ENCODE measurements around the gene ZNF385A. TPM values are rescaled to one million over a fixed set of nuclear protein-coding genes. Genes with fewer than 3 reads are reported as not detected.

ZNF385A gene
- polyA plus RNA-seq, 10 donors: 12.3 to 36.0 (median 17.2) TPM

DNA sequence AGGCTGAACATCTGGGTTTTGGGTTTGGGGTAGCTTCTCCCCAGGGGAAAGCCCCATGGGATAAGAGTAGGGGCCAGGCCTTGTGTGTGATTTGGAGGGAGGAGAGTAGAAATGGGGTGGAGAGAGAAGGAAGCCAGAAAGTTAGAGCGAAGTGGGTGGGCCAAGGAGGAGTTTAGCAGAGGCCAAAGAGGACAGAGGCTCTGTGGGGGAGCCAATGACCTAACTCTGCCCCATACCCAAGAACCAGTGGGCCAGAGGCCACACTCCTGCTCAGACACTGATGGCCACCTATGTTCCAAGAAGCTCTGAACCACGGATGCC is 9.3 kb downstream of the ZNF385A start:
- peak in 1 of 3 donors; percentile 72 for DNase-seq

DNA sequence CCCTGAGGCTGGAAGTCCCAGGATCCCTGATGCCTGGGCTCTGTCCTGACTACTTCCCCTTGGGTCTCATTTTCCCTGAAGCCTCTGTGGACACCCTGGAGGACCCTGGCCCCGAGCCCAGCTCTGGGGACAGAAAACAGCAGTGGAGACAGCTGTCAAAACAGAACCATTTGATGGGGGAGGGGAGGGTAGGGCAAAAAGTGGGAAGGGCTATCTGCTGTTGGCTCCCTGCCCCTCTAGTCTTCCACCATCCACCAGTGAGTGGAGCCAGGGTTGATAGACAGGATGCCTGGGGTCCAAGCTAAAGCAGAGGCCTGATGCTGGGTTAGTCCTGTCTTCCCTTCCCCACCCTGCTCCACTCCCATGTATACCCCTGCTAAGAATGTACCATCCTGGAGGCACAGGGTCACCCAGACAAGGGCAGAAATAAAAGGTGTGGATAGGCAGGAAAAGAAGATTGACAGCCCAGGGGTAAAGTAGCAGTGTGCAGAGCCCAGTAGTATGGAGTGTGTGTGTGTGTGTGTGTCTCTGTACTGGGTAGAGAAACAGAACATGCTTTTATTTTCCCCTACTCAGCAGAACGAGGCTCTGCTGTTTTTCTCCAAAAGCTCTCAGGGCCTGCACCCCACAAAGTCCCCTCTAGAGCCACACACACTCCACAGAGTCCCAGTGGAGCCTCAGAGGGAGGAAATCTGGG is 9.8 kb downstream of the ZNF385A start:
- peak in 2 of 3 donors; percentile 62 to 67 for DNase-seq

DNA sequence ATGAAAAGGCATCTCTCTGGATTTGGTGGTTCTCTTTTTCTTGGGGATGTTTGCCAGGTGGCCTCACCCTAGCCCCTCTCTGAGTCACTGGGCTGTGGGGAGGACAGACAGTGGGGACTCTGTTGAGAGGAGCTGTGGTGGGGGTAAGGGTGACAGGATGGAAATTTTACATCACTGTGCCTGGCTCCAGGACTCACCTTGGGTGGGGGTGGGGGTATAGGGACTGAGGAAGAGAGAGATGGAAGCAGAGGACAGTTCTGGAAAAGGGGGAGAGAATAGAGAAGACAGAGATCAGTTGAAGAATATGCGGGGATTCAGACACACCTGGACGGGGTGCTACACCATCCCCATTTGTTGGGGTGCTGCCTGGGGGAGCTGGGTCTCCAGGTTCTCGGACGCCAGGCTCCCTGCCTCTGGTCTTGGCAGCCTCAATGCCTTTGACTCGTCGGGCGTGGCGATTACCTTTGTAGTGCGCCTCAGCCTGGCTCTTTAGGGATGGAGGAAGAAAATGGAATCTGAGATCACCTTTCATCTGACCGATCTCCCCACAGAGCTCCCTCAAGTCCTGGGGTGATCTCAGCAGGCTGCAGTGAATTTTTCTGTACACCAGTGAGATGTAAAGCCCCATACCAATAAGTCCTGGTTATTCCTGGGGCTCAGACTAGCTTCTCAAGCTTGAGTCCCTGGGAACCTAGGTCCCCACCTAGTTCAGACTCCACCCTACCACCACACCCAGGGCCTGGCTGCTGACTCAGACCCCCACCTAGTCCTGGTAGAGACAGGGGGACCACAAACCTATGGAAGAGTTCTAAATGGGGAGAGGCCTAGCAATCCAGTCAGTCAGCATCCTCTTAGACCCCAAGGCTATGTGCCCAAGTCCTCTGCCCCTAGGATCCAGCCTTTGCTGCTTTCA is 10.6 kb downstream of the ZNF385A start:
- no peak for DNase-seq

DNA sequence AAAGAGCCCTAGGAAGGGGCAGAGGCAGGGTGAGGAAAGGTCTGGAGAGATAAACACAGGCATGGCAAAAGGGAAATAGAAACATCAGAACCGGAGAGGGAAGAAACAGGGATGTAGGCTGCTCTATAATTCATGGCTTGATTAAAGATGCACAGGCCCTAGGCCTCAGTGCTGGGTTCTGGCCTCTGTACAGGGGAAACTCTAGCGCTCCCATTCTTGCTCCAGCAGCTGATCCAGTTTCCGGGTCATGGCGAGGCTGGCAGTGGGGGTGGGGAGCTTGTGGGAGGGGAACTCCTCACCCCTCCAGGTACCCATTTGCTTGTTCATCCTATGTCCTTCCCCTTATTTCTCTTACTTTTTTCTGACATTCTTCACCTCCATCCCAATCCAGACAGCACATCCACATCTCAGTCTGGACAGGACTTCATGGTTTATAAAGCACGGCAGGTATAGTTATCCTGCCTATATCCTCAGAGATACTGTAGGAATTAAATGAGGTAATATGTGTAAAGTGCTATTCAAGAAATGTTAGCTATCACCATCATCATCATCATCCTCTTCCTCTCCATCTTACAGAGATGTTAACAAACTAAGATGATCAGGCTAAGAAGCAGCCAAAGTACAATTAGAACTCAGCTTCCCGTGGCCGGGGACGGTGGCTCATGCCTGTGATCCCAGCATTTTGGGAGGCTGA is 12.3 kb downstream of the ZNF385A start:
- no peak for DNase-seq

DNA sequence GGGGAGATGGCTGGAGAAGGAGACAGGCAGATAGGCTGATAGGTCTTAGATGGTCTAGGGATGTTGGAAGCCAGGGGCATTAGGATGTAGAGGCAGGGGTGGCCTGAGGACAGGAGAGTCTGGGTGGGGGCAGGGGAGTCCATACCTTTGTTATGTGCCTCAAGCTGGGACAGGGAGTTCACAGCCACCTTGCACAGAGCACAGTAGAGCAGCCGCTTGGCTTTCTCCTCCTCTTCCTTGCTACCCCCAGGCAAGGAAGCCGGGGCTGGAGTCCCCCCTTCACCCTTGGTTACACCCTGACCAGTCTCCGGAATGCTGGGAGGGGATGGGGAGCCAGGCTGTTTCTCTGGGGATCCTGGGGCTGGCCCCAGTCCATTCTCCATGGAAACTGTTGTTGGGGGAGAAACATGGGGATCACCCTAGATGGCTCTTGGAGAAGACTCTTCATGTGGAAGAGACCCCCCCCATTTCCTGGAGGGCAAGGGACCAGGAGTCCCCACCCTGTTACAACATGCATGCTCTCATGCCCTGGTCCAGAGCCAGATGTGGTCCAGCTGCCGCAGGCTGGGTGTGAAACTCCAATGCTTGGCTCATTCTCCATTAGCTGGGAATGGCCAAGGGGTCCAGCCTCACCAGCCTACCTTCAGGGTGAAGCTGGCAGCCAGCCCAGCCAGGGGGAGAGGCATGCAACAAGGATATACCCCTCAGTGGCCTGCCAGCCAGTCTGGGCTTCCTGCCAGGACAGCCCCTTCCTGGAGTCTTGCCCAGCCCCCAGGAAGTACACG is 13.0 kb downstream of the ZNF385A start:
- peak in 1 of 3 donors; percentile 84 for DNase-seq

DNA sequence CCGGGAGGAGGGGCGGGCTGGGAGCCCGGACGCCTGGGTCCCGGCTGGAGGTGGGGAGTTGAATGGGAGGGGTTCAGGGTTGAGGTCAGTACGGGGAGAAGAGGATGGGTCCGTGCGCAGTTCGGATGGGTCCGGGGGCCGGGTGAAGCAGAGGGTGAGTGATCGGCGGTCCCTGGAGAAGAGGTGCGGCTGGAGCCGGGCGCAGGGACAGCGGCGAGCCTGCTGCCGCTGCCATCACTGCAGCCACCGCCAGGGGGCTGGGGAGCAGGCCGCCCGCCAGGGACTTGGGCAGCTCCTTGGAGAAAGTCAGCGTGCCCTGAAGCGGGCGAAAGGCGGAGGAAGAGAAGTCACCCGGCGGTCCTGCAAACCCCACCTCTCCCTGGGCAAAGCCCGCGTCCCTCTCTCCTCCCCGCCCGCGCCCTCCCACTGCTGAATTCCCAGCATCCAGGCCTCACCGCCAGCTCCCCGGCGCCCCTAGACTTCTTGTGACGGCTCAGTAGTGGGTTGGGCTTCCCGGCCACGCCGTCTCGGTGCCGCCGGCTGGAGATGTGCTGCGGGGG is 14.3 kb downstream of the ZNF385A start:
- peak; percentile 68 to 92 (median 84) for DNase-seq

DNA sequence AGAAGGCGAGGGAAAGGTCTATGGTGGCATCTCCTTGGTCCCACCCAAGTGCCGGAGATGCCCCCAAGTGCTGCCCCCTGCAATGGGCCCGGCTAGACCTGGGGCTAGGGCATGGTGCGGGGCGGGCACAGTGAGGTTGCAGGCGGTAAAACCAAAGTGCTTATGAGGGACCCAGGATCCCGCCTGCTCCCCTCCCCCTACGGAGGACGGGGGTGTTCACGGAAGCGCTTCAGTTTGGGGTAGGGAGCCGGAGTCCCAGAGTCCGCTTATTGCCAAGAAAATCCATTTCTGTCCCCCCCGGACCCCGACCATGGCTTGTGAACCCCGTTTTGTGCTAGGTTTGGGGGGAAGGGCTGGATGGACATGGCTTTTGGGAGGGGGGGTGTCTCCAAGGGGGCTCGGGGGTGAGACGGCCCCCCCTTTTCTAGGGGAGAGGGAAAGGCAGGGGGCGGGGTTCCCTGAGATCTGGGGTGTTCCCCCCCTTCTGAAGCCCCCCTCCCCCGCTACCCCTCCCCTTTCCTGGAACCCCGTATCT is 14.9 kb downstream of the ZNF385A start:
- no peak for DNase-seq

DNA sequence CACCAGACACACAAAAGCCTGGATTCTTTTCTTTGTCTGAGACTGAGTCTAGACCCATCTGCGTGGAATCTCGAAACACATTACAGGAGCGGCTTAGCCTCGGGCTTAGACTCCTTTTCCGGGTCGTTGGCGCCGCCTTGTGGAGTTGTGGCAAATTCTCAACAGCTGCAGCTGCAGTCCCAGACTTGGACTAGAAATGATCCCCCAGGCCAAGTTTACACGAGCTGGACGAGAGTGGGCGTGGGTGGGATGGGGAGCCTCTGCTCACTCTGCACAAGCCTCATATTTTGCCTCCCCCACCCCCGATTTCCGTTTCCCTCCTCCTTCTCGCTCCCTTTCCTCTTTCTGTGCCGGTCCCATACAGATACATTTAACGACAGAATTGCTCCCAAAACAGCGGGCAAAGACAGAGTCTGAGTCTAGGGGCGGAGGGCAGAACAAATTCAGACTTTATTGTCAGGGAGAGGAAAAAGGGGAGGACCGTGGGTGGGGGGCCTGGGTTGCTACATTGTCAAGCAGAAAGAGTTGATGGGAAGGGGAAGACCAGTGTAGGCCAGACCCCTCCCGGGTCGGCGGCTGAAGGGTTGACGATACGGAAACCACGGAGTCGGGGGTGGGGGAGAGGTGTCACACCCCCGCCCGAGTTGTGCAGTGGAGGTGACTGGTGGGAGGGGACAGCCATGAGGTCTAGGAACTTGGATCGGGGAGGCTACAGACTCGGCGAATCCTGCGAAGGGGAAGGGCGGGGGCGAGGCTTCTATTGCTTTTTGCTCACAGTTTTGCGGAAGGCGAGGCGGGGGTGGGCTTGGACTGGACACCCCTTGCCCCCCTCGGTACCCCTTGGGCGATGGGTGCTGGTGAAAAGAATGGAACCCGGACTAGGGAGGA is 15.6 kb downstream of the ZNF385A start:
- DNase-seq: peak; percentile 92 to 98 (median 97)

DNA sequence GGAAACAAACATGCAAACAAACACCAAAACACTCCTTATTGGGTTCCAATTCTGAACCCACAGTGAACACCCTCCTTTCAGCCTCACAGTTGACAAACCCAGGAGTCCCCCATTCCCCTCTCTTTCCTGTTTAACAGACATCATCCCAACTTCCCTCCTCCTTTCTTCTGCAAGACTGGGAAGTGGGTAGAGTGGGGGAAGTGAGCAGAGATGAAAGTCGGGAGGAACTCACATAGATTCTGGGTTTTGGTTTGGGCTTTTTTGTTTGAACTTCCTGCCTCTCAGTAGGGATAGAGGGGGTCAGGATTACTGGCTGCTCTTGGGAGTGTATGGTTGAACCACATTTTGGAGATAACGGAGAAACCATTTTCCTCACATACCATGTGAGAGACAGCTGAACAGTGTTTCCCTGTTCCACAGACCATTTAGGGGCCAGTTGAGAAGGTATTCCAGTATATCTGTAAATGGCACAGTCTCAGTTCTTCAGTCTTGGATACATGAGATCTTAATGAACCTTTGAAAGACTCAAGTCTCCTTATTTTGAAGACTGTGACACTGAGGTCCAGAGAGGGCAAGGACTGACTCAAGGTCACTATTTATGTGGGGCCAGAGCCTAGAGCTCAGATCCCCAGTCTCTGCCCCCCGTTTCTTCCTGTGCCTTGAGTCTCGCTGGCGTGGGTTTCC is 16.4 kb downstream of the ZNF385A start:
- DNase-seq: peak in 1 of 3 donors; percentile 34

DNA sequence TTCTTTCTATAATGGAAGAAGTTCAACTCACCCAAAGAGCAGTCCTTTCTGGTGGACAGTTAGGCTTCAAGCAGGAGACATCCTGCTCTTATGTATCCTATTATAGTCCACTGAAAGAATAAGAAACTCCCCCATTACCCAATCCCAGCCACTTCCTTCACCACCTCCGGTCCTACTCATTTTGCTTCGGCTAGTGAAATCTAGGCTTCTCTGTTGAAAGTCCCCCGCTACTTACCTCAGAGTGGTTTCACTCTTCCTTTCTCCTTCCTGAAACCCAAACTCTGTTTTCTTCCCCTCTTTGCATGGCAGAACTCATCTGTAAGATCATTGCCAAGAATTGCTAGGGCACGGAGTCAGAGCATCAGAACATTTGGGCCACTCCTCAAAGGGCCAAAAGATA is 20.1 kb downstream of the ZNF385A start, which contains the start of gene GPR84:
Gene GPR84 (minus strand): TSS at position 74 of the 400 bp plus-strand sequence. CDS start 635 bp downstream, outside the sequence.
- DNase-seq: no peak

DNA sequence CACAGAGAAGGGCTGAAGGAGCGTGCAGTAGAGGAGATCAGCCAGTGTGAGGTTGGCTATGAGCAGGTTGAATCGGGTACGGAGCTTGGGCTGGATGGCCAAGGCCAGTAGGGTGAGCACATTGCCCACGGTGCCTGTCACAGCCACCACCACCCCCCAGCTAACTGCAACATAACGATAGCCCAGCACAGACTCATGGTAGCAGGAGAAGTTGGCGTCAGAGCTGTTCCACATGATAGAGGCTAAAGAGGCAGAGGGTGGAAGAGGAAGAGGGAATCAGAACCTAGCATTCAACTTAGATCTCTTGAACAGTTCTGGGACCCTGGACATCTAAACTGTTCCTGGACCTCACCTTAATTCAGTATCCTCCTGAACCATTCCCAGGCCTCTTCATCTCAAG is 20.9 kb downstream of the ZNF385A start:
- no peak for DNase-seq

DNA sequence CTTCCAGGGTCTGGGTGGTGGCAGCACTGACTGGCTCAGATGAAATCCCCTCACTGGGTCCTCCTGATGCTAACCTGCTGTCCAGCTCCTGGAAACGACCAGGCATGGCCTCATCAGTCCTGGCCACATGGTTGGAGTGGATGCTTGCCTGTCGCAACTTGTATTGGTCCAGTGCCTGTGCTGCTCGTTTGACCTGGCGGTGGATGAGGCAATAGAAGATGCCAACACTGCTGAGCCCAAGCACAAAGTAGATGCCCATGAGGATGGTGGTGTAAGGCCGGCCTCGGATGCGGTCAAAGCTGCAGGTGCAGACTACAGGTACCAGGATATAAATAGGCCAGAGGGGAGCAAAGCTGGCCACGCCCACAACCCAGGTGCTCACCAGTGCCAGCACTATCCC is 21.5 kb downstream of the ZNF385A start:
- no peak for DNase-seq

DNA sequence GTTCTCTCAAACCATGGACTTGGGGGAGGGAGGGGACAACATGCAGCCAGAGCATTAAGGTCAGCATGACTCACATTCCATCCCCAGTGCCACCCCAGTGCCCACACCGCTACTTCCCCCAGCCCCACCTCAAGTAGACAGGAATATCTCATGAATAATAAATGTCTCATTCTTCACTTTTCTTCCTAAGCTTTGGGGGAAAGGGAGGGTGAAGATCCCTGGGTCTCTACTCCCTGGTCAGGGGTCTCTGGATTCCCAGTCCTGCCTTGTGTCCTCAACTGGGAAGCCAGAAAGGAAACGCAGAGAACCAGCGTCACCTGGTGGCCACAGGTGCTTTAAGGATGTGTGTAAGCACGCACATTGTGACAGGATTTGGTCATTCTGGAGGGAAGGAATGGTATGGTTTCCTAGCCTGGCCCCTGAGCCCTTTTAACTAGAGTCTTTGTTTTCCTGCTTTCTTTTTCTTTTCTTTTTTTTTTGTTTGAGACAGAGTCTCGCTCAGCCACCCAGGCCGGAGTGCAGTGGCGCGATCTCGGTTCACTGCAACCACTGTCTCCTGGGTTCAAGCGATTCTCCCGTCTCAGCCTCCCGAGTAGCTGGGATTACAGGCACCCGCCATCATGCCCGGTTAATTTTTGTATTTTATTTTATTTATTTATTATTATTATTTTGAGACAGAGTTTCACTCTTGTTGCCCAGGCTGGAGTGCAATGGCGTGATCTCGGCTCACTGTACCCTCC is 23.6 kb downstream of the ZNF385A start:
- peak; percentile 77 to 91 (median 80) for DNase-seq

DNA sequence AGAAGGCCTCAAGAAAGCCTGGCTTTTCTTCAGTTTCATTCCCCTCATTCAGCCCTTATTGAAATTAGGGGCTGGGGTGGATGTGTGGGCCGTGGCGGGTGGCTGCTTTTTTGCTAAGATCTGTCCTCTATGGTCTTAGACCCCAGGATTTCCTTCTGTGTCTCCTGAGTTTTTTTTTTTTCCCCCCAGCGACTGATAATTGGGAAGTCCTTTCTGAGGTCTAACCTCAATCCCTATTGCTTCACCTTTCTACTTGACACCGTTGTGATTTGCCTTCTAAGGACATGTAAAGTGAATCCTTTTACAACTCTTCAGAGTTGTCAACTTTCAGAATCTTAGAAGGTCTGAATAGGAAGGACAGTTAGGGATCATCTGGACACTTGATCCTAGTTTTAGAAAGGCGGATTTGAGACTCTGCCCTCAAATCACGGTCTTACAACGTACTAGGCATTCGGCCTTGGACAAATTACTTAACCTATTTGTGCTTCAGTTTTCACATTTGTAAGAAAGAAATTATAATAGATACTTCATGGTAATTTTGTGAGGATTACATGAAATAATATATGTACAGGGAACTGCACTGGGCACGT is 24.7 kb downstream of the ZNF385A start:
- no peak for DNase-seq

DNA sequence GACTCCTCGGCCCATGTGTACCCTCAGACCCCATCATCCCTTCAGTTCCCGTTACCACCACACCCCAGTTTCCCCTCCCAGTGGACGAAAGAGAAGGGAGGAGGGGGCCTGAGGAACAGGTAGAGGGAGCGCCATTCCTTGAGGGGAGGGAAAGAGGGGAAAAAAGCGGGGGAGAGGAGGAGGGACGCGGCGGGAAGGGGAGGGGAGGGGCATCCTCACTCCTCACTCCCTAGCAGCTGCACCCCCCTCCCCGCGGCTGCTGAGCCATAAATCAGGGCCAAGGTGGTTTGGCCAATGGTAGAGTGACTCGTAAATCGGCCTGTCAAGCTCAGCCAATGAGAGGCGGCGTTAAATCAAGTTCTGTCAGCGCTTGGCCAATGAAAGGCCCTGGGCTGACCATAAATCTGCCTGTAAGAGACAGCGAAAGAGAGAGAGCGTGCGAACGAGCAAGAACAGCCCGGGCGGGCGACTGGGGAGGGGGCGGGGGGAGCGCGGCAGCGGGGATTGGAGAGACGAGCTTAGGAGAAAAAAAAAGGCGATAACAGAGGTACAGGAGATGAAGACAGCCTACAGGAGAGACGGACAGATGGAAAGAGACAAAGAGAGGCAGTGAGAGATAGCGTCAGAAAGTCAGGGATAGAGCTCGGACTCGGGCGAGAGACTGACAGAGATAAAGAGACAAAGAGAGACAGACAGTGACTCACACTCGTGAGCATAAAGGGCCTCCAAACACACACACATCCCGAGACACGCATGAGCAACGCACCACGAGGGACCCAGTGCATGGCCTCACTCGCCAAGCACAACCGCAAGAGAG is 25.4 kb downstream of the ZNF385A start:
- DNase-seq: peak; percentile 99 to 100 (median 100)

DNA sequence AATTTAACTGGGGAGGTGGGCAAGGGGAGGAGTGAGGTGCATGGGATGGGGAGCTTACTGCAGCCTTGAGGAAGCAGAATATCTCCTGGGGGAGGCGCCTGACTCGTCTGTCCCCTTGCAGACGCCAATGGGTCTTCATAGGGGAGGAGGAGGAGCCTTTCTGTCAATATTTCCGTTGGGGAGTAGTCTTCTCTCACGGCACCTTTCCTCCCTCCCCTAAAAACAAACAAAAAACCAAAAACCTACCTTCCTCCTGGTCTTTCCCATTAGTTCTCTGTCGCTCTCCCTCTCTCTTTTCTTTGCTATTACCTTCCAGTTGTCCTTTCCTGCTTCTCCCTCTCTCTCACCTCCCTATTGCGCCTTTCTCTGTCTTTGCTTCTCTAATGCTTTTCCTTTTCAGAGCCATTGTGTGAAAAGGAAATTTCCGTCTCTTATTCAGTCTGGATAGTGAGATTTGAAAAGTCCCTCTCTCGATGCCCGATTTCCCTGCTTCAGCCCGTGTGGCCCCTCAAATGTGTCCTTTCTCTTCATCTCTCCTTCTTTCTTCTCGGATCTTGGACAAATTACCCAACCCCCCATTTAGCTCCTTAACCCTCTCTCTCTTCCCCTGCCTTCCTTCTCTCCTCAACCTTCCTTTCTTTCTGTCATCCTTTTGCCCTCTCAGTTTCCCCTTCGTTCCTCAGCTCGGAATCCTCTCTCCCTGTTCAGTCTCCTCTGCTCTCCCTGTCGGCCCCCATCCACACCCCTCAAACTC is 26.2 kb downstream of the ZNF385A start:
- DNase-seq: peak in 1 of 3 donors; percentile 88

All from muscle of back (tissue), 11 donors.